ENCODE results near the gene TIMM17A. TPM values are rescaled to one million over a fixed set of nuclear protein-coding genes. Genes with fewer than 3 reads are reported as not detected.

Gene TIMM17A
- total RNA-seq, 1 experiment from 2014 or later = 157 TPM

Small RNA genes within 50 kb of the gene (microRNA-seq; reads per million reads assigned to microRNA genes)
- 0.40 reads per million for gene MIR6740

Other genes starting within 250 kb of the TIMM17A start
- gene IPO9, start 126.3 kb upstream of the TIMM17A start, total RNA-seq (2022) = 112 and 117 TPM in 2 replicates
- gene SHISA4, start 66.6 kb upstream of the TIMM17A start, total RNA-seq (2022) = 7.6 and 20.9 TPM in 2 replicates
- gene LMOD1, start 9.0 kb upstream of the TIMM17A start, total RNA-seq (2022) = not detected in 2 replicates
- gene RNPEP, start 27.1 kb downstream of the TIMM17A start, total RNA-seq (2022) = 147 and 155 TPM in 2 replicates
- 0.10 and 0.33 TPM in 2 replicates for gene ELF3, start 55.1 kb downstream of the TIMM17A start, total RNA-seq (2022)
- gene GPR37L1, start 167.4 kb downstream of the TIMM17A start, total RNA-seq (2022) = not detected in 2 replicates
- gene ARL8A, start 189.2 kb downstream of the TIMM17A start, total RNA-seq (2022) = 94.8 and 126 TPM in 2 replicates
- gene PTPN7, start 205.1 kb downstream of the TIMM17A start, total RNA-seq (2022) = not detected in 2 replicates
- gene LGR6, start 238.3 kb downstream of the TIMM17A start, total RNA-seq (2022) = 0.32 and 0.56 TPM in 2 replicates